BLaER1 treated with 17β-estradiol and CSF1 and Interleukin-3, amounts not matched to agents 10 nM and 100 nM (cell line): Measurements from ENCODE around the gene RNF38.
"Not testable (repeated sequence)": the region's sequence is repeated elsewhere in the genome, so short reads cannot be mapped to it uniquely, and the experiment has no call there.

Source experiments
- H3K27ac ChIP-seq, 11 experiments: shearing (Covaris generic); formaldehyde crosslinking; 2 replicates each; pipeline ENCODE4 v1.8.1; 2022
- H3K27me3 ChIP-seq, 11 experiments: shearing (Covaris generic); formaldehyde crosslinking; 2 replicates each; pipeline ENCODE4 v1.8.1; 2022
- H3K36me3 ChIP-seq, 11 experiments: shearing (Covaris generic); formaldehyde crosslinking; 2 replicates each; pipeline ENCODE4 v1.8.1; 2022
- H3K4me1 ChIP-seq, 10 experiments: shearing (Covaris generic); formaldehyde crosslinking; 2 replicates each; pipeline ENCODE4 v1.8.1; 2022
- H3K4me2 ChIP-seq, 11 experiments: shearing (Covaris generic); formaldehyde crosslinking; 2 replicates each; pipeline ENCODE4 v1.8.1; 2022
- H3K4me3 ChIP-seq, 10 experiments: shearing (Covaris generic); formaldehyde crosslinking; 2 replicates each; pipeline ENCODE4 v1.8.1; 2022
- H3K9ac ChIP-seq, 11 experiments: shearing (Covaris generic); formaldehyde crosslinking; 2 replicates each; pipeline ENCODE4 v1.8.1; 2022
- H3K9me3 ChIP-seq, 11 experiments: shearing (Covaris generic); formaldehyde crosslinking; replicated peaks in 1 of 11; 2 replicates each; pipeline ENCODE4 v1.8.1; 2022
- H4K20me1 ChIP-seq, 11 experiments: shearing (Covaris generic); formaldehyde crosslinking; 2 replicates each; pipeline ENCODE4 v1.8.1; 2022
- Cebpa-rat ChIP-seq, 11 experiments: shearing (Covaris generic); IDR thresholded peaks; 2 replicates each; pipeline ENCODE4 v1.8.1; 2022

Gene RNF38

GRCh38 chr9:36306471-36307306, 93.4 kb downstream of the RNF38 start:
- Histone ChIP-seq H3K4me2 (peak overlapping the region in 5 of 11 experiments; percentile 36 to 56 (median 48); a peak in 10 of 22 replicates), H4K20me1 (no peaks in the 10 kb centered on the region), H3K9me3 (no peaks in the 10 kb centered on the region), H3K27me3 (no peaks in the 10 kb centered on the region), H3K36me3 (no peaks in the 10 kb centered on the region), H3K9ac (no peak overlapping the region), H3K27ac (no peak overlapping the region), H3K4me3 (no peak overlapping the region), H3K4me1 (peaks cover 0 to 9% (median 6%) of the 10 kb centered on the region in 10 experiments; a peak in 13 of 20 replicates)
- TF ChIP-seq Cebpa-rat (IDR thresholded peaks at IDR 0.05): no peak

GRCh38 chr9:36304366-36304765, 95.7 kb downstream of the RNF38 start:
- H3K36me3 ChIP-seq, H3K27ac ChIP-seq, H3K9ac ChIP-seq: not testable (repeated sequence)

GRCh38 chr9:36301227-36301626, 98.8 kb downstream of the RNF38 start:
- Histone ChIP-seq H3K4me1 (peaks cover 0 to 1% (median under 1%) of the 10 kb centered on the region in 10 experiments; a peak in 4 of 20 replicates), H3K4me3 (no peak overlapping the region), H3K4me2 (no peak overlapping the region), H4K20me1 (no peaks in the 10 kb centered on the region), H3K27me3 (no peaks in the 10 kb centered on the region), H3K9me3 (no peaks in the 10 kb centered on the region), H3K9ac (no peak overlapping the region), H3K36me3 (no peaks in the 10 kb centered on the region), H3K27ac (no peak overlapping the region)
- TF ChIP-seq Cebpa-rat (IDR thresholded peaks at IDR 0.05): no peak

More at GRCh38 chr9:36304366-36304765, 95.7 kb downstream of the RNF38 start:
- H3K4me1 ChIP-seq, H3K4me3 ChIP-seq, H4K20me1 ChIP-seq, H3K27me3 ChIP-seq, H3K4me2 ChIP-seq, H3K9me3 ChIP-seq: not testable (repeated sequence)

GRCh38 chr9:36298566-36298965, 101.5 kb downstream of the RNF38 start:
- no peak for TF ChIP-seq Cebpa-rat (IDR thresholded peaks at IDR 0.05)
- Histone ChIP-seq H3K27me3 (no peaks in the 10 kb centered on the region), H4K20me1 (no peaks in the 10 kb centered on the region)

GRCh38 chr9:36297798-36298197, 102.3 kb downstream of the RNF38 start:
- Histone ChIP-seq H3K4me1 (no peaks in the 10 kb centered on the region), H3K4me2 (no peak overlapping the region), H3K27ac (no peak overlapping the region), H3K4me3 (no peak overlapping the region), H3K9me3 (no peaks in the 10 kb centered on the region), H3K36me3 (no peaks in the 10 kb centered on the region), H3K27me3 (no peaks in the 10 kb centered on the region), H4K20me1 (no peaks in the 10 kb centered on the region; a peak in 1 of 22 replicates), H3K9ac (no peak overlapping the region)
- no peak for TF ChIP-seq Cebpa-rat (IDR thresholded peaks at IDR 0.05)

More at GRCh38 chr9:36298566-36298965, 101.5 kb downstream of the RNF38 start:
- H3K4me3 ChIP-seq: no peak overlapping the region
- H3K4me2 ChIP-seq: no peak overlapping the region
- H3K9me3 ChIP-seq: no peaks in the 10 kb centered on the region
- H3K27ac ChIP-seq: no peak overlapping the region
- H3K9ac ChIP-seq: no peak overlapping the region
- H3K4me1 ChIP-seq: no peaks in the 10 kb centered on the region
- no peaks in the 10 kb centered on the region for H3K36me3 ChIP-seq

- H3K4me2 ChIP-seq, H3K4me3 ChIP-seq, H3K36me3 ChIP-seq, H3K9ac ChIP-seq, H3K4me1 ChIP-seq, H3K9me3 ChIP-seq, H3K27ac ChIP-seq, H3K27me3 ChIP-seq, H4K20me1 ChIP-seq: not testable (repeated sequence)
Measured at GRCh38 chr9:36294996-36295395, 105.1 kb downstream of the RNF38 start.

- no peaks in the 10 kb centered on the region for H3K9me3 ChIP-seq
- H3K36me3 ChIP-seq: no peaks in the 10 kb centered on the region
- H3K27ac ChIP-seq: no peak overlapping the region
- H3K27me3 ChIP-seq: no peaks in the 10 kb centered on the region
- TF ChIP-seq Cebpa-rat (IDR thresholded peaks at IDR 0.05): no peak
- H3K9ac ChIP-seq: no peak overlapping the region
- no peaks in the 10 kb centered on the region; a peak in 1 of 22 replicates for H4K20me1 ChIP-seq
- H3K4me3 ChIP-seq: no peak overlapping the region
- no peak overlapping the region for H3K4me2 ChIP-seq
- no peaks in the 10 kb centered on the region for H3K4me1 ChIP-seq
Measured at GRCh38 chr9:36293918-36294317, 106.2 kb downstream of the RNF38 start.

- Histone ChIP-seq H3K9me3 (no peaks in the 10 kb centered on the region), H3K9ac (no peak overlapping the region), H4K20me1 (no peaks in the 10 kb centered on the region; a peak in 1 of 22 replicates), H3K4me1 (no peaks in the 10 kb centered on the region), H3K4me3 (no peak overlapping the region), H3K27ac (no peak overlapping the region), H3K27me3 (no peaks in the 10 kb centered on the region), H3K4me2 (no peak overlapping the region), H3K36me3 (no peaks in the 10 kb centered on the region)
- TF ChIP-seq Cebpa-rat (IDR thresholded peaks at IDR 0.05): no peak
Measured at GRCh38 chr9:36293171-36293570, 106.9 kb downstream of the RNF38 start.

- H3K4me2 ChIP-seq: no peak overlapping the region
- no peaks in the 10 kb centered on the region for H3K4me1 ChIP-seq
- no peak for TF ChIP-seq Cebpa-rat (IDR thresholded peaks at IDR 0.05)
- H3K9ac ChIP-seq: no peak overlapping the region
- H3K4me3 ChIP-seq: no peak overlapping the region
- H3K27me3 ChIP-seq: no peaks in the 10 kb centered on the region
- H3K36me3 ChIP-seq: no peaks in the 10 kb centered on the region
- no peaks in the 10 kb centered on the region for H3K9me3 ChIP-seq
- no peak overlapping the region for H3K27ac ChIP-seq
- H4K20me1 ChIP-seq: no peaks in the 10 kb centered on the region; a peak in 1 of 22 replicates
Measured at GRCh38 chr9:36292641-36293040, 107.4 kb downstream of the RNF38 start.

GRCh38 chr9:36290996-36291395, 109.1 kb downstream of the RNF38 start:
- no peaks in the 10 kb centered on the region for H3K9me3 ChIP-seq
- no peaks in the 10 kb centered on the region; a peak in 1 of 22 replicates for H4K20me1 ChIP-seq
- no peak for TF ChIP-seq Cebpa-rat (IDR thresholded peaks at IDR 0.05)
- H3K27ac ChIP-seq: no peak overlapping the region
- no peak overlapping the region for H3K4me3 ChIP-seq
- no peak overlapping the region for H3K9ac ChIP-seq
- H3K36me3 ChIP-seq: no peaks in the 10 kb centered on the region
- no peak overlapping the region for H3K4me2 ChIP-seq
- H3K4me1 ChIP-seq: no peaks in the 10 kb centered on the region
- no peaks in the 10 kb centered on the region for H3K27me3 ChIP-seq
